HG03039 (cell line): Measurements from ENCODE around the gene STRN.
"Not testable (repeated sequence)": the region's sequence is repeated elsewhere in the genome, so short reads cannot be mapped to it uniquely, and the experiment has no call there.

Source experiments
- ATAC-seq: cut with Tn5 transposase; IDR thresholded peaks from one replicate; pipeline ENCODE4 v1.9.1; 2021; ENCODE audit warnings: mild to moderate bottlenecking, moderate library complexity; ENCODE audit not compliant: unreplicated experiment

The STRN gene

DNA sequence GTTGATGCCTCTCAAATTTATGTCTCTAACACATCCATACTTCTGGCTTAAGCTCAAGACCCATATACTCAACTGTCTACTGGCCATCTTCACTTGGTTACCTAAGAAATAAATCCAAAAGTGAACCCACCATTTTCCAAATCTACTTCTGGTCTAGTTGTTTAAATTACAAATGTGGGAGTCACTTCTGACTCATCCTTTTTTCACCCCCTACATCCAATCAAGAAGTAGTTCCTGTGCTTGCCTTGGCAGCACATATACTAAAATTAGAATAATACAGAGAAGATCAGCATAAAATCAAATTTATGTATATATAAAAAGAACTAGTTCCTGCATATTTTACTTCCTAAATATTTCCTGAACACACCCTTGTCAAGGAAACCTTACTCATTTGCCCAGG lies 53.6 kb downstream of the STRN start:
- no peak for ATAC-seq

DNA sequence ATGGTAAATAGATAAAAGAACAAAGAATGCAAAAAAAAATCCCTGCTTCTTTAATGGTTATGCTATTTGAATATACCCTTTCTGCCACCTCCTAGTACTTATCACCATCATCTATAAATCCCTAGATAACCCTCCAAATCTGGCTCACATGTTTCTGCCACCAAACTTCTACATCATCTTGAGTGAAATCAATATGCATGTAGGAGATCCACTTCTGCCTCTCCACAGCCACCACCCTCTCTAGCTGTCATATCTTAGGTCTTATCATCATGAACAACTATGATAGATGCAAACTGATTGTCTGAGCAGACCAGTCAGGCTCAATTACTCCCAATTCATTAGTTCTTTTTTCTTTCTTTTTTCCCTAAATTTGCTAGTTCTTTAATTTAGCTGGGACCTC lies 55.3 kb downstream of the STRN start:
- ATAC-seq = no peak

DNA sequence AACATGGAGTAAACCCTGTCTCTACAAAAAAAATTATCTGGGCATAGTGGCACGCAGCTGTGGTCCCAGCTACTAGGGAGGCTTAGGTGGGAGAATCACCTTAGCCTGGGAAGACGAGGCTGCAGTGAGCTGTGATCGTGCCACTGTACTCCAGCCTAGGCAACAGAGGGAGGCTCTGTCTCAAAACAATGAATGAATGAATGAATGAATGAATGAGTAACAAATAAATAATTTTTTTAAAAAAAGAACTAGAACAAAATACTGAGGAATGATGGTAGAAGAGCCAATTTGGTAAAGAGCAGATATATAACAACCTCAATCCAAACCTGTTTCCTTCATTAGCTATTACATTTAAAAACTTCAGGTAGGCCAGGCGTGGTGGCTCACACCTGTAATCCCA lies 60.1 kb downstream of the STRN start:
- no peak for ATAC-seq

DNA sequence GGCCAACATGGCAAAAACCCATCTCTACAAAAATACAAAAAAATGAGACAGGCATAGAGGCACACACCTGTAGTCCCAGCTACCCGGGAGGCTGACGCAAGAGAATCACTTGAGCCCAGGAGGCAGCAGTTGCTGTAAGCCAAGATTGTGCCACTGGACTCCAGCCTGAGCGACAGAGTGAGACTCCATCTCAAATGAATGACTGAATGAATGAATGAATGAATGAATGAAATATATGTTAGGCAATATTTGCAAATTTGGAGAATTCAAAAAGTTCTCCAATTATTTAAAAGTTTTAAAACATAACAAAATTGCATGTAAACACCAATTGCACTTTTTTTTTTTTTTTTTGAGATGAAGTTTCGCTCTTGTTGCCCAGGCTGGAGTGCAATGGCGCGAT lies 61.7 kb downstream of the STRN start:
- ATAC-seq = no peak

DNA sequence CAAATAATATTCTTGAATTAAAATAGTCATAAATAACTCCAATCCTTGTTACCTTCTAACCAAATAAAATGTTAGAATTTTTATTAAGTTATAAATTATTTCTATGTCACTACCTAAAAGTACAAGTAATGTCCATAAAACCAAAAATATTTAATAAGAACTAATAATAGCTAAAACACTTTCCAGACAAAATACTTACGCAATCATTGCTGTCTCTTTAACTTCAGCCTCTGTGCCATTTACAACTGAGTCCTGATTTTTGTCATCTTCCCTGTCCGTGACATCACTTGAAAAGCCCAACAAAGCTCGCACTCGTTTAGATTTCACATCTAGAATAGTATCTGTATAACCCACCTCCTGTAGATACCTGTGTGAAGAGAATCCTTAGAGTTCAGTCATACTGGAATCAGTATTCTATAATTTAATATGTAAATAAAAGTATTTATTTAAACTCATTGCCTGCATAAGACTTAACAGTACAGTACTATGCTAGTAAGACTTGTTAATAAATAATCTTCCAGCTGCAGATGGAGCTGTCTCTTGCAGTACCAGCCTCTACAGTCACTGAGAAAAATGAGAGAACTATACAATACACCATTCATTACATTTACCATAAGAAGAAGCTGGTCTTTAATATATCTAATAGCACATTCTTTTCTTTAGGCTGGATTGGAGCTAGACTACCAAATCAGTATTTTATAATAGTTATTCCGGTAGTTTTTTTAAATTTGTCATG lies 63.8 kb downstream of the STRN start:
- ATAC-seq = no peak

- no peak for ATAC-seq
Measured at GRCh38 chr2:36892805-36893204, 73.5 kb downstream of the STRN start.

DNA sequence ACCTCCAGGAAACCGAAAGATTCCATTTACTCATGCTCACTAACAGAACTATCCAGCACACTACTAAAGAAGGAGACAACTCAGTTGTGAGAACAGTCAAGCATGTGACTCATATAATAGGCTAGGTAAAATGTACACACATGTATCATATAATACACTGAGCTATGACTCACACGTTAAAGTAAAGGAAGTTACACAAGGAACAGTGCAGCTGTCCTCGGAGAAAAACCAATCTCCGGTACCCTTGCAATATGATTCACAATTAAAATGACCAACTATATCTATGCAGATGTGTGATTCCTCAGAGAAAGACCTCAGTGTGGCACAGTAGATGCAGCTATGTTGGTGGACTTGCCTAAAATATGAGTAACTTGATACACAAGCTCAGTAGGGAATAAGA lies 76.5 kb downstream of the STRN start:
- no peak for ATAC-seq

- not testable (repeated sequence) for ATAC-seq
Measured at GRCh38 chr2:36887095-36887494, 79.2 kb downstream of the STRN start.

GRCh38 chr2:36886664-36887063 lies 79.7 kb downstream of the STRN start:
- no peak for ATAC-seq

DNA sequence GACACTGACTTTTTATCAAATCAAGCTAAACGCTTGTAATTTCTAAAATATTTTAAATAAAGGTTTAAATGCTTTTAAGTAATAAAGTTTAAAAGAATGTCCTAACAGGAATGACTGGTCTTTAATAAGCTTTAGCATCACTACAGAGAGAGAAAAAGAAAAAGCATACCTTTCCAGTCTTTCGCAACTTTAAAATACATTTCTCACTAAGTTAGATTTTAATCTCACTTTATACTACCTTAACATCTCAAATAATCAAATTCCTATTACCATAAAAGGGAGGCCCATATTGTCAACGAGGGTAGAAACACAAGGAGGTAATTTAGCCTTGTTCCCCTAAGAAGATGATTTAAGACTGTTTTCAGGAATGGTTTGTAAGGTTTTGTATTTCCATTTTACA lies 80.7 kb downstream of the STRN start:
- ATAC-seq = no peak

DNA sequence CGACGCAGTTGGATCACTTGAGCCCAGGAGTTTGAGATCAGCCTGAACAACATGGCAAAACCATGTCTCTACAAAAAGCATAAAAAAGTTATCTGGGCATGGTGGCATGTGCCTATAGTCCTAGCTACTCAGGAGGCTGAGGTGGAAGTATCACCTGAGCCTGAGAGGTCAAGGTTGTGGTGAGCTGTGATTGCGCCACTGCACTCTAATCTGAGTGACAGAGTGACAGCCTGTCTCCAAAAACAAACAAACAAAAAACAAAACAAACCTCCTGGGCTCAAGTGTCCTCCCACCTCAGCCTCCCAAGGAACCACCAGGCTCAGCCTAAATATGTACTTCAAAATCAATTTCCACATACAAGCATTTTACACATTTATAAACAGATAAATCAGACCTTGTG lies 83.8 kb downstream of the STRN start:
- no peak for ATAC-seq

DNA sequence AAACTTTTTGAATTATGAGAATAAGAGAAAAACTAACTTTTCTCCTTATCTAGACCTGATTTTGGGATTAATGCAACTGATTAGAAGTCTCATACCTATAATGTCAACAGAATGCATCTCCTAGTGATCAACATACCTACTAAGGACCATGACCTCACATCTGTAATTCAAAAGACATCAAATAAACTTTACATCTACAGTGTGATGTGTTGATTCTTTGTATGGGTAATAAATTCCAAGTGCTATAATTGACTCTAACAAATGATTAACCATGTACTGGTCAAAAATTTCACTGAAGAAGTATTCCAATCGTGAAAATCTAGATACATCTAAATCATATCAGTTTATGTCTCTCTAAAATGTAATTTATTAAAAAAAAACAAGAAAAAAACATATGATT lies 84.5 kb downstream of the STRN start:
- no peak for ATAC-seq

DNA sequence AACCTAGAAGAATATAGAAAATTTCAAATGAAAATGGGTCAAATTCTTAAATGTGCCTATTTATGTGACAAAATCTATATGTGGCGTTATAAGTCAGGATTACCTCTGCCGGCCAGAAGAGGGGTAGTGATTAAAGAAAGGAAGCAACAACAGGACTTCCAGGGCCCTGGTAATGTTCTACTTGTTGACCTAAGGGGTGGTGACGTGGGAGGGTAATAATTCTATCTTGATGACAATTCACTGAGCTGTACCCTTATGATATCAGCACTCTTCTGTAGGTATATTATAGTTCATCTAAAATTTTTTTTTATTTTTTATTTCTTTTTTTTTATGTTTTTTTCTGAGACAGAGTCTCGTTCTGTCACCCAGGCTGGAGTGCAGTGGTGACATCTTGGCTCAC lies 87.9 kb downstream of the STRN start:
- ATAC-seq = no peak

GRCh38 chr2:36871068-36871707 lies 95.1 kb downstream of the STRN start:
- no peak for ATAC-seq

GRCh38 chr2:36869606-36870005 lies 96.7 kb downstream of the STRN start:
- no peak for ATAC-seq

GRCh38 chr2:36861896-36862295 lies 104.4 kb downstream of the STRN start:
- no peak for ATAC-seq

DNA sequence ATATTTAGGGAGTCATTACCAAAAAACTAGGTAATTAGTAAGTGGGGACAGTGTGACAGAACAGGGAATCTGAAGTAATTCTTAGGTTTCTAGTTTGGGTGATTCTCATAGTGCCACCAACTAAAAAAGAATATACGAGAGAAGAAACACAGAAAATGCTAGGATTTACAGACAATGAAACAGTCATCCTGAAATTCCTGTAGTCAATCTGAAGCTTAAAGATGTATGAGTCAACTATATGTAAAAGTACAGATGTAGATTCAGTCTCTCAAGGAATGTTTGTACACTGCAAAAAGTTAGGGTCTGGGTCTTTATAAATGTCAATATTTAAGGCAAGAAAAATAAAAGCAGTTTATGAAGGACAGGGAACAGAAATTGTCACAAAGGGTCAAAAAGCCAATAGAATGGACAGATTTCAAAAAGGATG lies 107.0 kb downstream of the STRN start:
- ATAC-seq = no peak

DNA sequence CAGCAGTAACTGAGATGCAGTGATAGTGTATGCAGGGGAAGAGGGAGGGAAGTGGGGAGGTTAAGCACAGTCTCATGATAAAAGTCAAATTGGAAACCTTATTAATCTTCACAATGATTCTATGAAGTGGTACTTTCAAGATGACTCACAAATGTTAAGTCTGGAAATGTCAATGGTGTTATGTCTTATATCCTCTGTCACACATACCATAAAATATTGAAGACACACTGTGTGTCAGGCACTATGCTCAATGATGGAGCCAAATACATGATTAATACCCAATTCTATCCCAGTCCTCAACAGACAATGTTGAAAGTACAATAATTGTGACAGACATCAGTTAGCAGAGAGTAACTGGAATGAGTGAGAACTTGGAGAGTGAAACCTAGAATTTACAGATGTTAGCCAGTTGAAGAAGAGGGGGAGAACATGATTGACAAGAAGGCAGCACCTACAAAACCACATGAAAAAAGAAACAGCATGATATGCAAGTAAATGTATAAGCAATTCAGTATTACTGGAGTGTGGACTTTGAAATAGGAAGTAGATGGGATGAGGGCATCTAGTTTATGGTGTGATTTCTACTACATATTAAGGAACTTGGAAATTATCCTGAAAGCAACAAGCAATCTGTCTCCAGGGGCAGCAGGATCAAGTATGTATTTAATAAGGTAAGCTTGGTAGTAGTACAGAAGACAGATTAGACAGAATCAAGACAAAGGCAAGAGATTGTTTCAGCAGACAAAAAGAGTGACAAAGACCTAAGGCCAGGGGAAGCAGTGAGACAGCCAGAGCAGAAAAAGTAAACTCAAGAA lies 107.6 kb downstream of the STRN start:
- ATAC-seq = no peak

GRCh38 chr2:36857713-36858112 lies 108.6 kb downstream of the STRN start:
- no peak for ATAC-seq

- ATAC-seq = no peak
Measured at GRCh38 chr2:36855429-36855828, 110.9 kb downstream of the STRN start.

DNA sequence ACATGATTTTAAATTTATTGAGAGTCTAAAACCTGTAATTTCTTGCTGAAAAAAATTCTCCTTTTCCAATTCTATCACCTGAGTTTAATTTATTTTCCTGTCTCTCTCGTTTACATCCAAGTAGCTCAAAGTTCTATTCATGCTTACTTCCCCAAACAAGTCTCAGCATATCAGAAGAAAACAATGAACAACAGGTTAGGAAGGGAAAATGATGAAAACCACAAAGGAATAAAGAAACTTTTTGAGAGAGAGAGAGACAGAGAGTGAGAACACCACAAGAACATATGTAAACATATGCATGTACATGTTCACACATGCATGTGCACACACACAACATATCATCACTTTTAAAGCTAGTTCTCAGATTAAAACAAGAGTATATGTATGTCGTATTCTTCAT lies 112.1 kb downstream of the STRN start:
- no peak for ATAC-seq

DNA sequence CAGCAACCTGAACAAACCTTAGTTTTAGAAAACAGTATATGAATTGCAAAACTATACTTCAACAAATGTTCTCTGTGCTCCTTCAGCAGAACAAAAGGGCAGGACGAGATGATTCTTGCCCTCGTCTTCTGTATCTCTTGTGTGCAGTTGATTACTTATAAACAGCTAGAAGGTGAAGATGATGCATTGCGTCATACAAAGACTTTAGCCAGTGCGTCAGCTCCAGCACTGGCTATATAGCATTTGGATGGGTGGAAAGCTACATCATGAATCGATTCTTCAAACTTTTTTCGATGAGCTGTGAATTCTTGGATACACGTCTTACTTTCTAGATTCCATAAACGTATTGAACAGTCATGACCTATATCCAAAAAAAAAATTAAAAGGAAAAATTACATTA lies 117.1 kb downstream of the STRN start:
- no peak for ATAC-seq
